LNCaP clone FGC (cell line): ENCODE data around the gene CPS1.

Source experiments
- DNase-seq: peaks from one replicate; pipeline ENCODE4 v3.0.0-alpha.2; 2011; ENCODE audit warnings: low read depth
- H3K4me3 ChIP-seq: 2 replicates; pipeline ENCODE4 v1.5.1; 2011; ENCODE audit warnings: mild to moderate bottlenecking, low read depth, low read length, control low read depth
- TF ChIP-seq, protein P1 (sequence below): IDR thresholded peaks from 2 replicates; pipeline ENCODE4 v1.5.1; 2012; ENCODE audit warnings: mild to moderate bottlenecking; ENCODE audit not compliant: control insufficient read depth, insufficient read depth; ENCODE audit errors: extremely low read depth

Gene CPS1

DNA sequence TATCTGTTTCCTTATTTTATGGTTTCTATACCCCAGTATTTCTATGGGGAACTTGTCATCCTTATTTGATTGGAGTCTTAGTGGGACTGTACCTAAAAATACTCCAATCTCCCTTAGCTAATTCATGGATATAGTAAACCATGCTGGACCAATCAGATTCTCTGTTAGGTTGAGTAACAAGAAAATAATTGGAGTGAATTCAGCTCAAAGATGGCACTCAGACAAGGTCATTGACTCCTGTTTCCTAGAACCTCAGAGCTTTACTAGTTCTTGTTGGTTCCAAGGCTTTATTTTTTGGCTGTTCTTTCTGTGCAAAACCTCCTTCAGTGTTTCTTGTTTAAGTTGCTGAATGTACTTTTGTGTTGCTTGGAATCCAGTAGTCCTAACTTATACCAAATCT, 31.9 kb upstream of the CPS1 start:
- no peak overlapping the region for H3K4me3 ChIP-seq
- no peak for DNase-seq
- TF ChIP-seq, protein P1, sequence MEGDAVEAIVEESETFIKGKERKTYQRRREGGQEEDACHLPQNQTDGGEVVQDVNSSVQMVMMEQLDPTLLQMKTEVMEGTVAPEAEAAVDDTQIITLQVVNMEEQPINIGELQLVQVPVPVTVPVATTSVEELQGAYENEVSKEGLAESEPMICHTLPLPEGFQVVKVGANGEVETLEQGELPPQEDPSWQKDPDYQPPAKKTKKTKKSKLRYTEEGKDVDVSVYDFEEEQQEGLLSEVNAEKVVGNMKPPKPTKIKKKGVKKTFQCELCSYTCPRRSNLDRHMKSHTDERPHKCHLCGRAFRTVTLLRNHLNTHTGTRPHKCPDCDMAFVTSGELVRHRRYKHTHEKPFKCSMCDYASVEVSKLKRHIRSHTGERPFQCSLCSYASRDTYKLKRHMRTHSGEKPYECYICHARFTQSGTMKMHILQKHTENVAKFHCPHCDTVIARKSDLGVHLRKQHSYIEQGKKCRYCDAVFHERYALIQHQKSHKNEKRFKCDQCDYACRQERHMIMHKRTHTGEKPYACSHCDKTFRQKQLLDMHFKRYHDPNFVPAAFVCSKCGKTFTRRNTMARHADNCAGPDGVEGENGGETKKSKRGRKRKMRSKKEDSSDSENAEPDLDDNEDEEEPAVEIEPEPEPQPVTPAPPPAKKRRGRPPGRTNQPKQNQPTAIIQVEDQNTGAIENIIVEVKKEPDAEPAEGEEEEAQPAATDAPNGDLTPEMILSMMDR: no peak

DNA sequence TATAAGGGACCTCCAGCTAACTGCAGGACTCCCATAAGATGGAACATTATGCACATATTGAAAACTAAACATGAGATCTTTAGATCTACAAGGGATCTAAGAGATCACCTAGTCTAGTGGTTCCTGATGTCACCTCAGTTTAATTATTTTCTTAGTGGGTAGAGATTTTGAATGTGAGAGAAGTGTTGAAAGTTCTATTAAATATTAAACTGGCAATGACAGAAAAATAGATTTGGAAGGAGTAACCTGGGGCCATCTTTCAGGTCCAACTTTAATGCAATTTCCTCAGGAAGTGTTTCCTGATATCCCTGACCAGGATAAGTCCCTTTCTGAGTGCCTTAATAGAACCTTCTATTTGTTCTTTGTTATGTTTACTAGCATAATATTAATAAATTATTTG, 29.1 kb upstream of the CPS1 start:
- DNase-seq: no peak
- TF ChIP-seq, protein P1: no peak

DNA sequence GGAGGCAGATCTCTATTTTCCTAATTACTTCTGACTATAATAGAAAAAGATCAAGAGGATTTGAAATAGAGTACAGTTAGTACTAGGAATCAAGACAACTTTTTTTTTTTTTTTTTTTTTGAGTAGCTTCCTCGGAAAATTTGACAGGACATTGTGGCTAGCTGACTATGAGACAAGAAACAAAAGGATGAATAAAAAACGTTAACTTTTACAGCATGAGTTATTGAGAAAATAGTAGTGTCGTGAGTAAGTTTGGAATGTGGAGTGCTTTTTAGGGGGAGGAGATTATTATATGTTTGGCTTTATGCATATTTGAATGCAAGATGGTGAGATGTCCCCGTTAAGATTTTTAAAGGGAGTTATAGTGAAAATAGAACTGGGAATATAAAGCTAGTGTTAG, 27.7 kb upstream of the CPS1 start:
- no peak overlapping the region for H3K4me3 ChIP-seq
- no peak for DNase-seq
- TF ChIP-seq, protein P1: no peak

More for the DNA sequence above, 29.1 kb upstream of the CPS1 start:
- H3K4me3 ChIP-seq: no peak overlapping the region

DNA sequence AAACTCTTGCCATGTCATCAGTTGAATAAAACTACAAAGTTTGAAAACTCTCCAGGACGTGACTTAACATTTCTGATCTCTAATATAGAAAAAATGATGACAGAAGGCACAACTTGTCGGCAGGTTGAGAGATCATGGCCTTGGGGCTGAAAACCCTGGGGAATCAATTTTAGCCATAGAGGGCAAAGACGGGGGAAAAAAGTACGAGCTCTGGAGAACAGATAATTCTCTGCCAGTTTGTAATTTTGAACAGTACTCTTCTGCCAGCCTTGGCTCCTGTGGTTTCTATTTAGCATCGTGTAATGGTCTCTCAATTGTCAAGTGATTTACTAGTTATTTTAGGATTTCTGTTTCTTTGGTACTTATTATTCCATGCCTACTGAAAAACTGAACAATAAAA, 25.3 kb upstream of the CPS1 start:
- H3K4me3 ChIP-seq: no peak overlapping the region
- no peak for DNase-seq
- TF ChIP-seq, protein P1: no peak

DNA sequence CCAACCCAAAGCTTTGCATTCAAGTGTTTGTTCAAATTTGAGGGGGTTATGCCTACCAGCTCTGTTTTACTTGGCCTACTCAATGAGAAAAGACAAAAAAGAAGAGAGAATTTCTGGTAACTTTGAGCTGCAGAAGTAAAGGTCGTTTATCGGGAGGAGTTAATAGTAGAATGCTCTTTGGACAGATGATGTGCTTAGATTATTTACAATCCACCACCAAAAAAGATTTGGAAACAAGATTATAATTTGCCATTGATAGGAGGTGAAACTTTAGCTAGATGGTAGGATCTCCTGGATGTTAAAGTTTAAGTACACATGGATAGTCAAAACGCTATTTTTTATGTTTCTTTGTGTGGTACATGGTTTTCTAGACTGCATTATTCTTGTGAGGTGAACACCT, 24.9 kb upstream of the CPS1 start:
- no peak overlapping the region for H3K4me3 ChIP-seq
- TF ChIP-seq, protein P1: no peak
- DNase-seq: no peak

DNA sequence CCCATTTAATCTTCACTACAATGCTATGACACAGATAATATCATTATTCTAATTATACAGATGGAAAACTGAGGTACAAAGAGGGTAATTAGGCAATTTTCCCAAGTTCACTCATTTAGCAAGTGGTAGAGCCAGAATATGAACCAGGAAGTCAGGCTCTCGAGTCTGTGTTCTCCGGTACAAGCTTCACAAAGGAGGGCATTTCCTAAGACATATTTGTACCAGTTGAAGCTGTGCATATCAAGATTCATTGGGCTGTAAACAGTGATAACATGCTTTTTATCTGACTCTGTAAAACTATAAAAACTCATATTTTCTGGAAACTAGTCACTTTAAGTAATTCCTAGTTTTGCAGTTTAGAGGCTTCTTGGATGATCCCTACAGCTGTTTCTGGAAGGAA, 23.0 kb upstream of the CPS1 start:
- H3K4me3 ChIP-seq: no peak overlapping the region
- no peak for DNase-seq
- TF ChIP-seq, protein P1: no peak

DNA sequence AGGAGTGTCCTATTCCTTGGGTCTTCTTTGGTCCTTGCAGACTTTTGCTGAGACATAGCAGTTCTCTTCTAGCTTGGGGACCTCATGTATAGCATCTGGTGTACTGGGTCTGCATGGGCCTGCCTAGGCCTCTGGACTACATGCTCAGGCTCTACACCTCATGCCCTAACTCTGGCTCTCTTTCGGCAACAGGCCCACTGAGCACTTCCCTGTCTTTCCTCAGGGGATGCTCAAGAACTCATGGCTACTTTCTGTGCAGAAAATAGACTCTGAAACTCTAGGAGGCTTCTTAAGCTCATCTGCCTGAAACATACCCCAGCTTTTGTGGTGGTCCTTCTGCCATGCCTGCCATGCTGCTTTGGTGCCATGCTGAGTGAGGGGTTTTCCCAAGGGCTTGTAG, 21.5 kb upstream of the CPS1 start:
- no peak overlapping the region for H3K4me3 ChIP-seq
- TF ChIP-seq, protein P1: no peak
- no peak for DNase-seq
